HEK293T (cell line): ENCODE results near the gene PTPRM.

ENCODE experiments used
- ARNT ChIP-seq: fragments of 450-650 bp; IDR thresholded peaks from 2 replicates; pipeline ENCODE4 v1.6.1; 2017; ENCODE audit warnings: mild to moderate bottlenecking
- BHLHE40 ChIP-seq: fragments of 450-650 bp; IDR thresholded peaks from 2 replicates; pipeline ENCODE4 v1.6.1; 2016; ENCODE audit warnings: mild to moderate bottlenecking, moderate library complexity, borderline replicate concordance
- CTBP1 ChIP-seq: fragments of 450-650 bp; IDR thresholded peaks from 2 replicates; pipeline ENCODE4 v1.6.1; 2016; ENCODE audit warnings: borderline replicate concordance
- ELF4 ChIP-seq: fragments of 450-650 bp; IDR thresholded peaks from 2 replicates; pipeline ENCODE4 v1.6.1; 2017; ENCODE audit warnings: antibody characterized with exemption
- L3MBTL2 ChIP-seq: fragments of 450-650 bp; conservative IDR thresholded peaks from 2 replicates; pipeline ENCODE4 v1.6.1; 2016; ENCODE audit warnings: mild to moderate bottlenecking
- NFRKB ChIP-seq: fragments of 450-650 bp; IDR thresholded peaks from 2 replicates; pipeline ENCODE4 v1.6.1; 2016; ENCODE audit warnings: mild to moderate bottlenecking, moderate library complexity
- SP1 ChIP-seq: fragments of 450-650 bp; IDR thresholded peaks from 2 replicates; pipeline ENCODE4 v1.6.1; 2017
- SUZ12 ChIP-seq: fragments of 450-650 bp; IDR thresholded peaks from 2 replicates; pipeline ENCODE4 v1.6.1; 2016; ENCODE audit warnings: mild to moderate bottlenecking
- TARDBP ChIP-seq: fragments of 450-650 bp; IDR thresholded peaks from 2 replicates; pipeline ENCODE4 v1.6.1; 2016
- ZNF384 ChIP-seq: fragments of 450-650 bp; IDR thresholded peaks from 2 replicates; pipeline ENCODE4 v1.6.1; 2016

DNA sequence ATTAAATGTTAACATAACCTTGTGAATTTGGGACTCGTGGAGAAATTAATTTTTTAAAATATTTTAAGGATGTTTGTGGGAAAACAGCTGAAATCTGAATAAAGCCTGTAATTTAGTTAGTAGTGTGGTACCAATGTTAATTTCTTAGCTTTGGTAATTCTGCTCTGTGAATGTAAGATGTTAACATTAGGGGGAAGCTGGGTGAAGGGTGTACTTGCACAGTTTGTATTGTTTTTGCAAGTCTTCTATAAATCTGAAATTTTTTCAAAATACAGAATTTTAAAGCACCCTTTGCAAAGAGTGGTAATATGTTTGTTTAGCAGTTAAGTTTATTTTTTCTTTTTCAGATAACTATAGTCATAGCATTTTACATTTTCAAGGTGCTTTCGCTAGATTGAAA lies 4.5 kb downstream of the PTPRM start:
- TF ChIP-seq ZNF384 (no peak), SP1 (no peak), L3MBTL2 (no peak), BHLHE40 (no peak), ELF4 (no peak), SUZ12 (no peak), CTBP1 (no peak), ARNT (no peak), TARDBP (no peak), NFRKB (no peak)
